ENCODE results near the gene CLIP2.

Gene CLIP2

GRCh38 chr7:74355091-74355490 is 65.9 kb downstream of the CLIP2 start:
- H3K4me3 ChIP-seq (replicated peaks; ENCODE audit: low read depth, low read length), result no peak overlapping the region
- peaks cover 25% of the 10 kb centered on the region for H3K36me3 ChIP-seq (ENCODE audit: control insufficient read depth, insufficient read depth, low read length)
- no peak for DNase-seq (ENCODE audit: extremely low read depth, insufficient read length)
- no peaks in the 10 kb centered on the region for H3K27me3 ChIP-seq (replicated peaks; ENCODE audit: control insufficient read depth, insufficient read depth, low read length)
- TF ChIP-seq, protein P1, sequence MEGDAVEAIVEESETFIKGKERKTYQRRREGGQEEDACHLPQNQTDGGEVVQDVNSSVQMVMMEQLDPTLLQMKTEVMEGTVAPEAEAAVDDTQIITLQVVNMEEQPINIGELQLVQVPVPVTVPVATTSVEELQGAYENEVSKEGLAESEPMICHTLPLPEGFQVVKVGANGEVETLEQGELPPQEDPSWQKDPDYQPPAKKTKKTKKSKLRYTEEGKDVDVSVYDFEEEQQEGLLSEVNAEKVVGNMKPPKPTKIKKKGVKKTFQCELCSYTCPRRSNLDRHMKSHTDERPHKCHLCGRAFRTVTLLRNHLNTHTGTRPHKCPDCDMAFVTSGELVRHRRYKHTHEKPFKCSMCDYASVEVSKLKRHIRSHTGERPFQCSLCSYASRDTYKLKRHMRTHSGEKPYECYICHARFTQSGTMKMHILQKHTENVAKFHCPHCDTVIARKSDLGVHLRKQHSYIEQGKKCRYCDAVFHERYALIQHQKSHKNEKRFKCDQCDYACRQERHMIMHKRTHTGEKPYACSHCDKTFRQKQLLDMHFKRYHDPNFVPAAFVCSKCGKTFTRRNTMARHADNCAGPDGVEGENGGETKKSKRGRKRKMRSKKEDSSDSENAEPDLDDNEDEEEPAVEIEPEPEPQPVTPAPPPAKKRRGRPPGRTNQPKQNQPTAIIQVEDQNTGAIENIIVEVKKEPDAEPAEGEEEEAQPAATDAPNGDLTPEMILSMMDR (IDR thresholded peaks at IDR 0.05; ENCODE audit: insufficient read depth, low read length, poor library complexity, severe bottlenecking), result no peak

DNA sequence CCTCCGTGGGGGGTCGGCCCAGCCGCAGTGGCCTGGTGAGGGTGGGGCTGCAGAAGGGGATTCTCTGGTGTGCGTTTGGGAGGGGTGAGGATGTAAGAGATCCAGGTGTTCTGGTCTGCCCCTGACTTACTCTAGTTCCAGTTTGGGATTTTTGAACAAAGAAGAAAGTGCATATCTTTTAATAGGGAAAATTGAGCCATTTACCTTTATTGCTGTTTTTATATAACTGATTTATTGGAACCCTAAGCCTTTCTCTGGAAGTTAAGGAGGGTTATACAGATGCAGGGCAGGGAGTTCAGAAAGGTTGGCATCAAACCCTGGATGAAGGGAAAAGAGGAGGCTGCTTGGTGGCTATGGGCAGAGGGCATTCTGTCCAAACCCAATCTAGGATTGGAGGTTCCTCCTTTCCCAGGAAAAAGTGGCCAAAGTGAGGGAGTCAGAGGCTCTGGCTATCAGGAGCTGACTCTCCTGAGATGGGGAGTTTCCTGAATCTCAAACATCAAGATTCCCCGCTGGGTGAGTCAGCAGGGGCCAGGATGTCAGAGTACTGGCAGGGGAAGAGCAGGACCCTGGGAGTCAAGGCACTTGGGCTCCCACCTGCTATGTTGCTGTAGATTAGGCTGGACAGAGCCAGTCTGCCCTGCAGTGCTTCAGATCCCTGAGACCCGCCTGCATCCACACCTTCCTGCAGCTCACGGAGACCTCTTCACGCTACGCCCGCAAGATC is 67.5 kb downstream of the CLIP2 start:
- TF ChIP-seq, protein P1 (IDR thresholded peaks at IDR 0.05; ENCODE audit: insufficient read depth, low read length, poor library complexity, severe bottlenecking), result no peak
- Histone ChIP-seq H3K36me3 (ENCODE audit: control insufficient read depth, insufficient read depth, low read length) (peaks cover 30% of the 10 kb centered on the region), H3K4me3 (replicated peaks; ENCODE audit: low read depth, low read length) (no peak overlapping the region), H3K27me3 (replicated peaks; ENCODE audit: control insufficient read depth, insufficient read depth, low read length) (no peaks in the 10 kb centered on the region)
- no peak for DNase-seq (ENCODE audit: extremely low read depth, insufficient read length)

DNA sequence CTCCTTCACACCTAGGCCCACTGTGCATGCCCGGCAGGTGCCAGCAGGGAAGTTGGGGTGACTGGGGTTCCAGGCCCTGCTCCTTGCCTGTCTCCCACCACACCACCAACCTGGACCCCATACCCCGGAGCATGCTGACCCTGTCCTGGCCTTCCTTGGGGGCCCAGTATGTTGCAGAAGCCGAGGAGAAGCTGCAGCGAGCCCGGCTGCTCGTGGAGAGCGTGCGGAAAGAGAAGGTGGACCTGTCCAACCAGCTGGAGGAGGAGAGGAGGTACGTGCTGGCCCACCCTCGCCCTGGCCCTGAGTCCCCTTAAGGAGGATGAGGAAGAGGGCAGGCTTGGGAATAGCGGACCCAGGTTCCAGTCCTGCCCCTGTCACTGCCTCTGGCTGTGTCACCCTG is 70.8 kb downstream of the CLIP2 start:
- no peak for DNase-seq (ENCODE audit: extremely low read depth, insufficient read length)
- H3K27me3 ChIP-seq (replicated peaks; ENCODE audit: control insufficient read depth, insufficient read depth, low read length), result no peaks in the 10 kb centered on the region
- no peak overlapping the region for H3K4me3 ChIP-seq (replicated peaks; ENCODE audit: low read depth, low read length)
- TF ChIP-seq, protein P1 (IDR thresholded peaks at IDR 0.05; ENCODE audit: insufficient read depth, low read length, poor library complexity, severe bottlenecking), result no peak
- peaks cover 33% of the 10 kb centered on the region for H3K36me3 ChIP-seq (ENCODE audit: control insufficient read depth, insufficient read depth, low read length)

DNA sequence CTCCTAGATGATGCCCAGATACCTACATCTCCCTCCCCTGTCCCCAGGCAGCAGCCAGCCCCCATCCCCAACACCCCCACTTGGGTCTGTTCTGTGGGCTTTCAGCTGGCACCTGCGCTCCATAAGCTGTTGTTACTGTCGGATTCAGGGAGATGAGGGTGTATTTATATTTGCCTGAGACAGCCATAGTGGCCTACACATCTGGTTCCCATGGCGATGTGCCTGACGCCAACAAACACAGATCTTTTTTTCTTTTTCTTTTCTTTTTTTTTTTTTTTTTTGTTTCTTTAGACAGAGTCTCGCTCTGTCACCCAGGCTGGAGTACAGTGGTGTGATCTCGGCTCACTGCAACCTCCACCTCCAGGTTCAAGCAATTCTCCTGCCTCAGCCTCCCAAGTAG is 73.1 kb downstream of the CLIP2 start:
- Histone ChIP-seq H3K4me3 (replicated peaks; ENCODE audit: low read depth, low read length) (no peak overlapping the region), H3K27me3 (replicated peaks; ENCODE audit: control insufficient read depth, insufficient read depth, low read length) (no peaks in the 10 kb centered on the region), H3K36me3 (ENCODE audit: control insufficient read depth, insufficient read depth, low read length) (peaks cover 26% of the 10 kb centered on the region)
- DNase-seq (ENCODE audit: extremely low read depth, insufficient read length), result no peak
- TF ChIP-seq, protein P1 (IDR thresholded peaks at IDR 0.05; ENCODE audit: insufficient read depth, low read length, poor library complexity, severe bottlenecking), result no peak

DNA sequence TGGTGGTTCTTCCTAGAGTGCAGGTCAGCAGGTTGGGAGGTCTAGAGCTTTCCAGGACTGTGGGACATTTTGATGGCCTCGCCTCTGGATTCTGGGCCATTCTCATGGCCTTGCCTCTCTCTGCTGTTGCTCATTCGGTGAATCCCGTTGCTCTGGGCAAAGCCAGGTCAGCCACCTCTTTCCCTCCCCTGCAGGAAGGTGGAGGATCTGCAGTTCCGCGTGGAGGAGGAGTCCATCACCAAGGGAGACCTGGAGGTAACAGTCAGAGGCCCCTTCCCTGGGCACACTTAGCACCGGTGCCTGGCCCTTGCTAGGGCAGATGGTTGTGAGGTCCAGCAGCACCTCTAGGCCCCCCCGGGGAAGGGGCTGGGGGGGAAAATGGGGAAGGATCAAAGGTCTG is 74.9 kb downstream of the CLIP2 start:
- no peak for DNase-seq (ENCODE audit: extremely low read depth, insufficient read length)
- peaks cover 22% of the 10 kb centered on the region for H3K36me3 ChIP-seq (ENCODE audit: control insufficient read depth, insufficient read depth, low read length)
- no peaks in the 10 kb centered on the region for H3K27me3 ChIP-seq (replicated peaks; ENCODE audit: control insufficient read depth, insufficient read depth, low read length)
- no peak overlapping the region for H3K4me3 ChIP-seq (replicated peaks; ENCODE audit: low read depth, low read length)
- TF ChIP-seq, protein P1 (IDR thresholded peaks at IDR 0.05; ENCODE audit: insufficient read depth, low read length, poor library complexity, severe bottlenecking), result no peak

Measured in GM06990 (cell line).